Measurements from ENCODE around the gene PLEKHA6.

Gene PLEKHA6

DNA sequence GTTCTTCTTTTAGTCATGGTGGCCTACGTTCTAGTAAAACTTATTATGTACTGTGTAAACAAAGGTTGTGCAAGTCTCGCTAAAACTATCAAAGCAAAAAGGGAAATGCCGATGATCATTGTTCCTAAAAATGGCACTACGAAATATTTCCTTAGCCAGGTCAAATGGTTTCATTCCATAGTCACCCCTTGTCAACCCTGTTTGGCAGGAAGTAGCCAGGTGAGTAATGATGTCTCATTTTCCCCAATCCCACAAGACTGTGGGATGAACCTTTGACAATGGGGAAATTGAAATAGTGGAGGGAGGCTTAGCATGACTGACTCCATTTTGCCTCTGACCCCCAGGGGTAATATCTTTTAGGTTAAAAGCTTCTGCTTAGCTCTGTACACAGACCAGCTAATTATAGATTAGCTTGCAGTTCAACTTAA lies 188.0 kb downstream of the PLEKHA6 start:
- in situ Hi-C loops (cut with HindIII; ENCODE audit: low sequenced_read_pairs), result no loop called here
- TF ChIP-seq, protein P1, sequence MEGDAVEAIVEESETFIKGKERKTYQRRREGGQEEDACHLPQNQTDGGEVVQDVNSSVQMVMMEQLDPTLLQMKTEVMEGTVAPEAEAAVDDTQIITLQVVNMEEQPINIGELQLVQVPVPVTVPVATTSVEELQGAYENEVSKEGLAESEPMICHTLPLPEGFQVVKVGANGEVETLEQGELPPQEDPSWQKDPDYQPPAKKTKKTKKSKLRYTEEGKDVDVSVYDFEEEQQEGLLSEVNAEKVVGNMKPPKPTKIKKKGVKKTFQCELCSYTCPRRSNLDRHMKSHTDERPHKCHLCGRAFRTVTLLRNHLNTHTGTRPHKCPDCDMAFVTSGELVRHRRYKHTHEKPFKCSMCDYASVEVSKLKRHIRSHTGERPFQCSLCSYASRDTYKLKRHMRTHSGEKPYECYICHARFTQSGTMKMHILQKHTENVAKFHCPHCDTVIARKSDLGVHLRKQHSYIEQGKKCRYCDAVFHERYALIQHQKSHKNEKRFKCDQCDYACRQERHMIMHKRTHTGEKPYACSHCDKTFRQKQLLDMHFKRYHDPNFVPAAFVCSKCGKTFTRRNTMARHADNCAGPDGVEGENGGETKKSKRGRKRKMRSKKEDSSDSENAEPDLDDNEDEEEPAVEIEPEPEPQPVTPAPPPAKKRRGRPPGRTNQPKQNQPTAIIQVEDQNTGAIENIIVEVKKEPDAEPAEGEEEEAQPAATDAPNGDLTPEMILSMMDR (IDR thresholded peaks at IDR 0.05; ENCODE audit: low read depth, low read length, missing control alignments), result no peak
- DNase-seq (ENCODE audit: low read depth), result no peak
- H3K4me3 ChIP-seq (ENCODE audit: low read depth, low read length), result no peak overlapping the region

DNA sequence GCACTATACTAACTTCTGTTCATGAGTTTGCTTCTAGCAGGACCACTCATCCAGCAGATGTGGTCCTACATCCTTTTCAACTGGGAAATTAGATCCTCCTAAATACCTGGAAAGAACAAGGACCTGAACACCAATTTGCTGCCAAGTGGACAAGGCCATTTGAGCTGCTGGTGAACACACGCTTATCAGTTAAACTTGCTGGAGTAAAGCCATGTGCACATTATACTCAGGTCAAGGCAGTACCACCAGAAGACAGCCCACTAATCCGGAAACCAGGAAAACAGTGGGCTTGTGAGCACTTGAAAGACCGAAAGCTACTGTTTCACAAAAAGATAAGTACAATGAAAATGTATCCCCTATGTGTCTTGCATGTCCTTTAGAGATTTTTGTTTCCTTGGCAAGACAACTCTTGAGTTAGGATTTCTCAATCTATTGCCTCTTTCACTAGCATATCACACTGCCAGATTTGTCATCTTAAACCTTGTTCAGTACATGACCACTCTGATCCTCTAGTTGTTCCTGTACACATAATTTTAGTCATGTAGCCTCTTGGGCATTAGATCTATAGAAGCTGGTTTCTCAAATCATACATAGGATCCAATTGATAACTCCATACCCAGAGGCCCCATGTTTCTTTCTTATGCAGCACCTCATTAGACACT lies 189.1 kb downstream of the PLEKHA6 start:
- no peak overlapping the region for H3K4me3 ChIP-seq (ENCODE audit: low read depth, low read length)
- in situ Hi-C loops (cut with HindIII; ENCODE audit: low sequenced_read_pairs), result no loop called here
- TF ChIP-seq, protein P1 (IDR thresholded peaks at IDR 0.05; ENCODE audit: low read depth, low read length, missing control alignments), result no peak
- DNase-seq (ENCODE audit: low read depth), result no peak

DNA sequence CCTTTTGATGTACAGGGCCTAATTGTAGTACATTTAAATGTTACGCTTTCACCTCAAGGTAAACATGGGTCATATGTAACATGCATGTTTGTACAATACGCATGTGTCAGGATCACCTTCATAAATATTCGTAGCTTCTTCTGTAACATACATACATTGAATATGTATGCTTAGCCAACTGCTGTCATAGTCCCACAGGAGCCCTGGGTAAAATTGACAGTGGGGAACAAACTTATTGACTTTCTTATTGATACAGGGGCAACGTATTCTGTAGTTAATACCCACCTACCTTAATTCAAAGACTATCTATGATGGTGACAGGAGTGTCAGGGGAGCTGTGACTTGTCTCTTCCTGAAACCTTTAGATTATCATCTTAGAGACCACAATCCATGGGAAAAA lies 189.9 kb downstream of the PLEKHA6 start:
- in situ Hi-C loops (cut with HindIII; ENCODE audit: low sequenced_read_pairs), result no loop called here
- TF ChIP-seq, protein P1 (IDR thresholded peaks at IDR 0.05; ENCODE audit: low read depth, low read length, missing control alignments), result no peak
- no peak overlapping the region for H3K4me3 ChIP-seq (ENCODE audit: low read depth, low read length)
- no peak for DNase-seq (ENCODE audit: low read depth)
